CD4-positive, alpha-beta T cell treated with Interleukin-6 at 100 ng/mL for 8 hours (primary cell): ENCODE data around the gene CMTM8.
A peak's percentile ranks its signal among the peaks of the same experiment; 100 is the strongest.
"Not testable (repeated sequence)": the region's sequence is repeated elsewhere in the genome, so short reads cannot be mapped to it uniquely, and the experiment has no call there.

ENCODE experiments used
- DNase-seq: peaks from one replicate; pipeline ENCODE4 v3.0.0-alpha.2; 2020; ENCODE audit warnings: mixed read lengths, low spot score

CMTM8 gene, protein sequence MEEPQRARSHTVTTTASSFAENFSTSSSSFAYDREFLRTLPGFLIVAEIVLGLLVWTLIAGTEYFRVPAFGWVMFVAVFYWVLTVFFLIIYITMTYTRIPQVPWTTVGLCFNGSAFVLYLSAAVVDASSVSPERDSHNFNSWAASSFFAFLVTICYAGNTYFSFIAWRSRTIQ

DNA sequence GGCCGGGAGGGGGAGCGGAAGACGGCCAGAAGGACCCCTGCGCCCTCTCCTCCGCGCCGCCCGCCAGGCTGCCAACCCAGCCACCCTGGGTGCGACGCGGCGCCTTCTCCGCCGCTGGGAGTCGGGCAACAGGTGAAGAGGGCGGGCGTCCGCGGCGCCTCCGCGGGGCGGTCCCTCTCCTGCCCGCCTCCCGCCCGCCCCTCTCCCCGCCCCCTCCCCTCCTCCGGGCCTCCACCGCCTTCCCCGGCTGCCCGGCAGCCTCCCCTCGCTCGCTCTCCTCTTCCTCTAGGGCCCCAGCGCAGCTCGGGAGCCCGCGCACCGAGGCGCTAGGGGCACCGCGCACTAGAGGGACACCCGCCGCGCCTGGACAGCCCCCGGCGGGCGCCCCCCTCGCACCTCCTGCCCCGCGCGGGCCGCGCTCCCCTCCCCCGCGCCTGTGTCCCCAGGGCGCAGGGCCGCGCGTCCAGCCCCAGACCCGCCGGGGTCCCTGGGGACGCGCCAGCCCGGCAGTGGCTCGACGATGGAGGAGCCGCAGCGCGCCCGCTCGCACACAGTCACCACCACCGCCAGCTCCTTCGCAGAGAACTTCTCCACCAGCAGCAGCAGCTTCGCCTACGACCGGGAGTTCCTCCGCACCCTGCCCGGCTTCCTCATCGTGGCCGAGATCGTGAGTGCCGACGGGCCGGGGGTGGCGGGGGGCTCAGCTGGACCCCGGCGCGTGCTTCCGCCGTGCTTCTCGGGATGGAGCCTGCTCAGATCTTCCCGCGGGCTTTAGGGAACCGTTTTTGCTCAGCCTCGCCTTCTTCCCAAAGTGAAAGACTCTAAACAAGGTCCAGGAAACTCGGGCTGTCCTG, at the start of gene CMTM8:
CMTM8 (plus strand) TSS at position 228 of the 854 bp plus-strand sequence; CDS start at position 521, 293 bp downstream.
- peak; percentile 77 for DNase-seq

DNA sequence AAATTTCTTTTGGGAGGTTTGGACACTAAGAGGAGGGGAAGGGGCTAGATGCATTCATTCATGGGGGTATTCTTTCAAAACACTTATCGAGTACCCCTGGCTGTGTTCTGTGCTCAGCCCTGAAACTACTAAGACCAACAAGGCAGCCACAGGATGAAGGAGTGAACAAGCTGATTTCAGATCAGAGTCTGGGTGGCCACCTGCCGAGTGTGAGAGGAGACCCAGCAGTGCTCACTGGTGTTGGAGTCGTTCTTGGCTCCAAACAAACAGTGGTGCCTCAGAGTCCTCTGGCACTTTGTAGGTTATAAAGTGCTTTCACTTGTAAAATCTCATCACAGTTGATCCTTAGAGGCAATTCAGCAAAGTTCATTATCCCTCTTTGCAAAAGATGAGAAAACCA, 48.8 kb upstream of the CMTM8 start:
- no peak for DNase-seq

DNA sequence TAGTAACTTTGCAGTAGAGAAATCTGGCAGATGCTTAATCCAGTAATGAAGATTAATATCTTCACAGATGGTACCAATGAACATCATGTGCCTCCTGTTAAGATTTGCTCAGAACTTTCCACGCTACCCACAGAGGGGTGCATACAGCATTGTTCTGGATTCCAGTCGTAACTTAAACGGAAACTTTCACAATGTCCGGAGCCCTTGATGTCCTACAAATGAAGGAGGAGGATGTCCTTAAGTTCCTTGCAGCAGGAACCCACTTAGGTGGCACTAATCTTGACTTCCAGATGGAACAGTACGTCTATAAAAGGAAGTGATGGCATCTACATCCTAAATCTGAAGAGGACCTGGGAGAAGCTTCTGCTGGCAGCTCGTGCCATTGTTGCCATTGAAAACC, 47.9 kb upstream of the CMTM8 start:
- not testable (repeated sequence) for DNase-seq

DNA sequence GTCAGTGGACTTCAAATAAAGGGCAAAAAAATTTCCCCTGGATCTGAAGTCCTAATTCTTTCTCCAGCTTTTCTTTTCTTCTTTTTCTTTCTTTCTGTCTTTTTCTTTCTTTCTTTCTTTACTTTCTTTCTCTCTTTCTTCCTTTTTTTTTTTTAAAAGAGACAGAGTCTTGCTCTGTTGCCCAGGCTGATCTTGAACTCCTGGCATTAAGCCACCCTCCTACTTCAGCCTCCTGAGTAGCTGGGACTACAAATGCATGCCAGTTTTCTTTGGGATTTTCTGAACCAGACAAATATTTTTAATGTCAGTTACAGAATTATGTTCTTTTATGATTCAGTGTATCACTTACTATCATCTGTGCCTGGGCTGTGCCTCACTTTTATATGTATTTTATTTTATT, 45.4 kb upstream of the CMTM8 start:
- DNase-seq: no peak

DNA sequence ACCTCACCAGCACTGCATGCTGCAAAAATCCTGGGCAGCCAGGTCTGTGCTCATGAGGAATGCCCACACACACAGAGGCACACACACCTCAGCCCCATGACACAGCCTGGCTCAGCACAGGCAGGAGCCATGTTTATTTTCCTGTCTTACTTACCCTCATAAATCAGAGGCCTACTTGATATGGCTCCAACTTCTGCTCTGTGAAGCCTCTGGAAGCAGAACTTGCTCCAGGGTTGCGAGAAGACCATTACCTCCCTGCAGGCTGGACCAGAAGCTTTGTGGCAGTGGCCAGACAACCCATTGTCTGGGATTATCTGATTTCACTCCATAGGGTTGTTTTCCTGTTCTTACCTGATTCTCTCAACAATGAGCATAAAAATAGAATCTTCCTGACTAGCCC, 43.8 kb upstream of the CMTM8 start:
- no peak for DNase-seq

DNA sequence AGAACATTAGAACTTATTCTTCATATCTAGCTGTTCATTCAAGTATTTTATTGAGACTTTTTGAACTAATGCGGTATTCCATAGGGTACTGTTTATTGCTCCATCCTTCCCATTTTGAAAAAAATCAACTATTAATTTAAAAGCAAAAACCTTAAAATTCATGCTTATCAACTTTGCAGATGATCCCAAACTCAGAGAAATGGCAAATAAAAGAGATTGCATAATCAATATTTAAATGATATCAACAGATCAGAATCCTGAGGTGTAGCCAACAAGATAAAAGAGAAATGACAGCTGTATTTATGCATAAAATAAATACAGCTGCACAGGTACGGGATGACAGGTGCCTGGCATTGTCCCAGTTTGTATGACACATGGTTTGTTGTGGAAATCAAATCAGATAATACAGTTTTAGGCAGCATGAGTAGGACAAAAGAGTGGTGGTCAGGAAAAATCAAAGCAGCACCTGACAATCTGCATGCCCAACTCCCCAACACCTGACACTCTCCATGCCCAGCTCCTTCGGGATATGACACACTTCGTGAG, 42.4 kb upstream of the CMTM8 start:
- DNase-seq: no peak

DNA sequence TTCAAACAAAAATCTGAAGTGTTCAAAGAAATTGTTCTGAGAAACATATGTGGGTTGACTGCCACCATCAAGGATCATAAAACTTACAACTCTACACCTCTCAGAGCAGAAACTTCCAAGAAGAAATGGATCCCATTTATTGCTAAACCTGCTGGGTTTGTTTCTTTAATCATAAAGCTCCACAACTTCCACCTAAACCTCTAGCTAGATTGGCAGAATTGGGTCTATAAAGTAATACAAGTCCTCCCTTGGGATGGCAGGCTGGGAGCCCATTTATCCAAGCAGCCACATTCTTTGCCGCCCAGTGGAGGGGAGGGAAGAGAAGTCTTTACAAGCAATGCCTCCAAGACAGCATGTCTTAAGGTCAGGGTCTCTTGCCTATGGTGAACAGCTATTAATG, 40.5 kb upstream of the CMTM8 start:
- DNase-seq: no peak

DNA sequence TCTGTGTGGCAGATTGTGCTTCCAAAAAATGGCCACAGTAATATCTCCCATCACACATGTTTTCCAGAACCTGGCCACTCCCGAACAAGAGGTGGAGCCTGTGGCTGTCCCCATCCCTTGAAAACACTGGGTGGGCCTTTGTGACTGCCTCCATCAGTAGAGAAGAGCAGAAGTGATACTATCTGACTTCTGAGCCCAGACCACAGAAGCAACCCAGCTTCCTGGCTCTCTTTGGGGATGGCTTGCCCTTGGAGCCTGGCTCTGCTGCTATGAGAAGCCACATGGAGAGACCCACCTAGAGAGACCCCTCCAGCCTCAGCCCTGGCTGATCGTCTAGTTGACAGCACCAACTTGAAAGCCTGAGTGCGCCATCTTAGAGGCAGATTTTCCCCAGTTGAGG, 39.8 kb upstream of the CMTM8 start:
- no peak for DNase-seq

DNA sequence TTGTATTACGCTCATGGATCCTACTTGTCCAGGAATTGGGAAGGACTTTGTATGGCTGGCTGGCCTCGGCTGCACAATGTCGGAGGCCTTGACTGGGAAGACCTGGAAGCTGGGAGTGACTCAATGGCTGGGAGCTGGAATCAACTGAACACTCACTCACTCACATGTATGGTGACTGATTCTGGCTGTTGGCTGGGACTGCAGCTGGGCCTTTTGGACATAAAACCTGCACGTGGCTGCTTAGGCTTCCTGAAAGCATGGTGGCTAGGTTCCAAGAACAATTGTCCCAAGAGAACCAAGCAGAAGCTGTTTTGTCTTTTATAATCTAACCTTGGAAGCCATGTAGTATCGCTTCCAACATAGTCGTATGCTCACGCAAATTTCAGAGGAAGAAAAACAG, 38.0 kb upstream of the CMTM8 start:
- DNase-seq: no peak

DNA sequence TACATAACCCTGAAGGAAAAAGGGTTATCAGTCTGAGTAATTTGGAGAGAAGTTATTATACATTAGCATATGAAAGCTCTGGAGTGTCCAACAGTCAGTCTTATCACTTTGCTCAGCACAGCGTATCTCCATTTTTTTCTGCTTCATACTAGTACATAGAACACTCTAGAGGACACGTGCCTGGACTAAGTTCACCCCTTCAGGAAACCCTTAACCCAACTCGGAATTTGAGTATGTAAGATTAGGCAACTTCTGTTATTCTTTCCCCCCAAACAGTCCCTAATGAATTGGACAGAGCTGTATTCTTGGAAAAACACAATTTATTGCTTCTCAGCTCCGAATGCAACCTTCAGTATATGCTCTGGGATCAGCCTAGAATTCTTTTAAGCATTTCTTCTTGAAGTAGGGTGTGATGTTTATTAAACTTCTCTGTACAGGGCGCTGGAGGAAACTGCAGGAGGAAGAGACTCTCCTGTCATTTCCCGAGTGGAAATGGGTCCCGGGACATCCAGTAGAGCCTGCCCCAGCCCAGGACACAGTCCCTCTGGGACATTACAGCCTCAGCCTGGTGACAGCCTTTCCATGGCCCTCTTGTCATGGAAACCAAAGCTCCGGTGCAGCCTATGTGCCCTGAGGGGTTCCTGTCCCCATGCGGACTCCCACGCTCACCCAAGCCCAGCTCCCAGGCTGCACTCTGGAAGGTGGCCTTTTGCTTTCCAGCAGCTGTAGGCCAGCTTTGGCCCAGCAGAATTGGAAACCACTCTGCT, 37.3 kb upstream of the CMTM8 start:
- DNase-seq: no peak

DNA sequence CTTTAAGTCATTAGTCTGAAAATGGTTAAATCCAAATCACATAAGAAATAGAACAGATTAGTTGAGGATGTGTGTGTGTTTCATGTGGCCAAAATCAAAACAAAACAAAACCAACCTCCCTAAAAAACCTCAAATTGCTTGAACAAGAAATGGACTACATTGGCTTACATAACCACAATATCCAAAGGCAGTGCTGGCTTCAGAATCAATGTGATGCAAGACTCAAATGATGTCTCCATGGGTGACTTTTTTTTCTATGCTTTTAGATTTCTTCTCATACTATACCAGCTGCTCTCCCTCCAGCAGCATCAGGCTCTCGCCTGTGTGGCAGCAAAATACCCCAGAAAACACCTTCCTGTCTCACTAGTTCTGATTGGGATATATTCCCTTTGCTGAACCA, 36.0 kb upstream of the CMTM8 start:
- DNase-seq: no peak

DNA sequence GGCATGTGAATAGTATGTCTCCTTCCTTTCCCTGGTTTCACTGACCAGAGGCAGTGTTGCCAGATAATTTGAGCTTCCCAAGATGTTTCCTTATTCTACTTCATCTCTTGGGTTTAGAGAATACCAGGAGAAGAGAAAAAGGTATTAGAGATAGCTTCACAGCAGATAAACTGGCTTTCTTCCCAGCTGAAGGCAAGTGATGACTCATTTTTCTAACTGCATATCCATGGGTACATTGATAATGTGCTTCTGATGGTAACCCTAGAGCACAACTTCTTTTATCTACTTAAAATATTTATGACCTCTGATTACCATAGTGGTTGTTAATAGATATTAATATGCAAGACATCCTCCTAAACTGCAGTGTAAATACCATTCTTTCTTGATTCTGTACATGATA, 34.6 kb upstream of the CMTM8 start:
- DNase-seq: no peak

DNA sequence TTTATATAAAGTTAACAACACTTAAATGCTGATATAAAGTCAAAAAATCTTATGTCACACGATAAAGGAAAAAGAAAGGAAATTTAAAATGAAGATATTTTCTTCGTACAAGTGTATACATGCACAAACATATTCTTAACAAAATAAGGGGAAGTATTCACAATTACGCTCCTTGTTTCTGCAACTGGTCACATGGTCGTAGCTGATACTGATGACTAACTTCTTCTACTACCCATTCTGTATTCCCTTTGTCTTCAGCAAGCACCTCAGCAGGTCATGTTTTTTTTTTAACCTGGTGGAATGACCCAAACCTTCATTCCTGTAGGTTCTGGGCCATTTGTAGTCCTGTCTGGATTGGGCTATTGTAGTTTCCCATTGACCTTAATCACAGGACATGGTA, 30.0 kb upstream of the CMTM8 start:
- no peak for DNase-seq

DNA sequence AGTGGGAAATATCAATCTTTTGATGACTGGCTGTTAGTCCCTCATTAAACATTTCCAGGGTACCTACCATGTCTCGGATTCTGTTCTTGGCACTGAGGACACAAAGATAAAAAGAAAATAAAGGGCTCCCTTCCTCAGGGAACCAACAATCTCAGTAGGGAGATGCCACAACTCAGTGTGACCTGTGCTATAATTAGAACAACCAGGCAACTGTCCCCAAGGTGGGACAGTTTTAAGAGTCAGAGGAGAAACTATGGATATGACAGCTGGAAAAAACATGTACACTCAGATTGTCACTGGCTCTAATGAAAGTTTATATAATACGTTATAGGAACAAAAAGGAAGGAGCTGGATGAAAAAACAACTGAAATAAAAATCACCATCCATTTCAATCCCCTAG, 23.3 kb upstream of the CMTM8 start:
- no peak for DNase-seq

DNA sequence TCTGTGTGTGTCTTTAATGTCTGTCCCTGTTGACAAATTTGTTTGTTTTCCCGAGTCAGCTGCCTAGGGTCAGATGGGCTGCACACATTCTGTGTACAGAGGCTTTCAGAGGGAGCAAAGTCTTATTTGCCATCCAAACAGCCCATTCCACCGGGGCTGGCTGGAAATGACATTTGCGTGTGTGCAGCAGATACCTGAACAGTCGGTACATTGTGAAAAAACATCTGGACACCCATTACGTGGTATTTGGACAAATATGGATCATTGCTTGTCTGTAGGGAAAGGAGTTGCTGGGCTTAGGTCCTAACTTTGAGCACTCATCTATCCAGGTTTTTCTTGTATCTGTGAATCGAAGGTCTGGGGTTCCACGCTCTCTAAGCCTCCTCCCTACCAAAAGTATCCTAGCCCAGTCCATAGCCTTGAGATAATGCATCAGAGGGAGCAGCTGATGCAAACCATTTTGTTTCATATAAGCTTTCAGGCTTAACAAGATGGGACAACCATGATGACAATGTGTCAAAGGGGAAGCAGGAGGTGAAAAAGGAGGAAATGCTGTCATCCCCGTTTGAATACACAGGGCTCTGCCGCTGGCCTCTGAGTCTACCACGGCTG, 22.2 kb upstream of the CMTM8 start:
- no peak for DNase-seq

DNA sequence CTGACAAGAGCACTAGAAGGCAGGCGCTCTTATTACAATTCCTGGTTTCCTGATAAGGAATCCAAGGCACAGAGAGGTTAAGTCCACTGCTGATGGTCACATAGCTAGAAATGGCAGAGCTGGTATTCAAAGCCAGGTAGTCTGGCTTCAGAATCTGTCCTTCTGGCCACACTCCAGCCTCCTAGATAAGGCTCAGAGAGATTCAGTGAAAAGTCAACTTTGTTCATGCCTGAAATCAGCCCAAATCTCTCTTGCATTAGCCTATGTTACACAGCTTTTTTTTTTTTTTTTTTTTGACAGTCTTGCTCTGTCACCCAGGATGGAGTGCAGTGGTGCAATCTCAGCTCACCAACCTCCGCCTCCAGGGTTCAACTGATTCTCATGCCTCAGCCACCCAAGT, 21.1 kb upstream of the CMTM8 start:
- no peak for DNase-seq

DNA sequence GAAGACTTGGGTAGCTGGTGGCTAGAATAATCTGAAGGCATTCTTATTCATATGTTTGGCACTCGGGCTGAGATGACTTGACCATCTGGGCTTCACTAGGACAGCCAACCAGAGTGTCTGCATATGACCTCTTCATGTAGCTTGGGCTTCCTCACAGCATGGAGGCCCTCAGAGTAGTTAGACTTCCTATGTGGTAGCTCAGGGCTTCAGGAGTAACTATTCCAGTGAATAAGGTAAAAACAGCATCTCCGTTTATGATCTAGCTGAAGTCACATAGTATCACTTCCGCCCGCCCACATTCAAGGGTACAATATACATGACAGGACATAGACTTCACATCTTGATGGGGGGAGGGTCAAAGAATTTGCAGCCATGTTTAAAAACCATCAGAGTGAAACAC, 18.9 kb upstream of the CMTM8 start:
- no peak for DNase-seq

DNA sequence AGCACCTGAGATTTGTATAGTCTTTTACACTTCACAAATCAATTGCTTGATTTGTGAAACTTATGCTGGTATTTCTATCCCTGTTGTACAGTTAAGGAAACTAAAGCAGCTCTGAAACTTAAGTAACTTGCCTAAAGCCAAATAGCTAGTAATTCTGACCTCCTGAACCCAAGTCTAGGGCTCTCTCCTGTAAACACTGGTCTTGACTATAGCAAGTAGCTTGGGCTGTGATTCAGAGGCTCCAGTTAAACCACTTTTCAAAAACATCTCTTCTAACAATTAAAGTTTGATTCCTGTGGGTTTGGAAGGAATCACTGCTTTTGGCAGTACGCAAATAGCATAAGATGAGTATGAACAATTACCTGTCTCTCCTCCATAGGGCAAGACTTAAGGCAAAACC, 18.5 kb upstream of the CMTM8 start:
- DNase-seq: no peak

DNA sequence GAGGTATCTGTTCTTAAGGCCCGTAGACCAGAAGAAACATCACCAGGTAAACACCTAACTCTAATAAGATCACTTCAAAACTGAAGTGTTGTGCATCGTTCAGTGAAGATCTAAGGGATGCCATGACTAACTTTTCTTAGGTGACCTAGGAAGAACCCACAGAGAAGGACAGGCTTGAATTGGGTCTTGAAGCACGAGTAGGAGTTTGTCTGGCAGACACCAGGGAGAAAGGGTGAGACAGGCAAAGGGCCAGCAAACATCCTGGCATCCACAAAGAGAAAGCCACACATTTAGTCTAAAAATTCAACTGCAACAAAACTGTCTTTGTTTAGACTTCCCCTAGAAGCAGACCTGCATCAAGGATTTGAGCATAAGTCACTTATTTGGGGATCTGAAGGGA, 15.5 kb upstream of the CMTM8 start:
- DNase-seq: no peak

DNA sequence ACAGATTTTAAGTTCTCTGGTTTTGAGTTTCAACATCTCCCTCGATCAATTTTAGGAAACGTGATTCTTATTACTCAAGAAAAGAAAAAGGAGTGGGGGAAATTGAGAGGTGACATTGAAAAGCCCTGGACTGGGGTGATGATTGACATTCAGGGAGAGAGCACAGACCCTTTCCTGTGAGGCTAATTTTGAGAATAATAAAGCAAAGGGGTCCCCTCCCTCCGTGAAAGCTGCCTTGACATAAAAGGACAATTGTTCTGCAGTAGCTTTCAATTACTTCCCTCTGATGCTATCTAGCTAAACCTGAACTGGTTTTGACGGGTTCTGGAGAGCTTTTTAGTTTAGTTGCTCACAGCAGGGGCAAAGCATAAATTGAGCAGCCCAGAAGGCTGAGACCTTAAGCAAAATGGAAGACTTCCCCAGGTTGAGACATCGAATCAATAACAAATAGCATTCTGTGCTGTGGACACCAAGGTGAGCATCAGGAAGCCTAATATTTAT, 14.4 kb upstream of the CMTM8 start:
- no peak for DNase-seq

DNA sequence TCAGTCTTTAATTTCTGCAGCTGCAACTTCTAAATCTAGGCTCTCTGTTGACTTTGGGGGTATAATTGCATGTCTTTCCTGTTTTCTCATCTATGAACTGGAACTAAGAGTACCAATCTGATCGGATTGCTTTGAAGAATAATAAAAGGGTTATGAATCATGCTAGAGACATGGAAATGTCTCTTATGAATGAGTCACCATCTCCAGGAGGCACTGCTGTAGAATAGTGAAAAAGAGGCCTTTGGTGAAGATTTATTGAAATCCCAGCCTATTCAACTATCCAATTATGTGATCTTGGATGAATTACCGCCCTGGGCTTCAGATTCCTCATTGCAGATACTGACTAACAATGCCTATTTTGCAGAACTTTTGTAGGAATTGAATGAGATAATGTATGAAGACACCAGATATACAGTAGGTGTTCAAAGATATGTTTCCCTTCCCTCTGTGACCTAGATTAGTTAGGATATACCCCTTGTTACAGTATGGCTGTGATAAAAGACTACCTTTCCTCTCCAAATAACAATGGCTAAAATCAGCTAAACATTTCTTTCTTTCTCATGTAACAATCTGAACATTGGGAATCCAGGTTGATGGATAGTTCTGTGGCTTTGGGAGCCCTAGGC, 11.5 kb upstream of the CMTM8 start:
- no peak for DNase-seq

DNA sequence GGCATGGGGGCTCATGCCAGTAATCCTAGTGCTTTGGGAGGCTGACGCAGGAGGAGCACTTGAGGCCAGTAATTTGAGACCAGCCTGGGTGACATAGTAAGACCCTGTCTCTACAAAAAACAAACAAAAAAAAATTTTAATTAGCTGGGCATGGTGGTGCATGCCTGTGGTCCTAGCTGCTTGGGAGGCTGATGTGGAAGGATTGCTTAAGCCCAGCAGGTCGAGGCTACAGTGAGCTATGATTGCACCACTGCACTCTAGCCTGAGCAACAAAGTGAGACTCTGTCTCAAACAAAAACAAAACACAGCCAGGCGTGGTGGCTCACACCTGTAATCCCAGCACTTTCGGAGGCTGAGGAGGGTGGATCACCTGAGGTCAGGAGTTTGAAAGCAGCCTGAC, 9.7 kb upstream of the CMTM8 start:
- not testable (repeated sequence) for DNase-seq
